Erythroblast (primary cell): ENCODE results near the gene DAAM1.

Experiments
- GATA1 ChIP-seq: IDR thresholded peaks from 2 replicates; pipeline ENCODE4 v1.6.1; 2011; ENCODE audit warnings: low read depth, mild to moderate bottlenecking, control low read depth, low read length, moderate library complexity
- POLR2A ChIP-seq: IDR thresholded peaks from 2 replicates; pipeline ENCODE4 v1.6.1; 2011; ENCODE audit warnings: mild to moderate bottlenecking, low read length

GRCh38 chr14:59296508-59296907, 108.0 kb downstream of the DAAM1 start:
- TF ChIP-seq POLR2A (no peak), GATA1 (no peak)
